ENCODE data around the gene NOS1.

Gene NOS1

DNA sequence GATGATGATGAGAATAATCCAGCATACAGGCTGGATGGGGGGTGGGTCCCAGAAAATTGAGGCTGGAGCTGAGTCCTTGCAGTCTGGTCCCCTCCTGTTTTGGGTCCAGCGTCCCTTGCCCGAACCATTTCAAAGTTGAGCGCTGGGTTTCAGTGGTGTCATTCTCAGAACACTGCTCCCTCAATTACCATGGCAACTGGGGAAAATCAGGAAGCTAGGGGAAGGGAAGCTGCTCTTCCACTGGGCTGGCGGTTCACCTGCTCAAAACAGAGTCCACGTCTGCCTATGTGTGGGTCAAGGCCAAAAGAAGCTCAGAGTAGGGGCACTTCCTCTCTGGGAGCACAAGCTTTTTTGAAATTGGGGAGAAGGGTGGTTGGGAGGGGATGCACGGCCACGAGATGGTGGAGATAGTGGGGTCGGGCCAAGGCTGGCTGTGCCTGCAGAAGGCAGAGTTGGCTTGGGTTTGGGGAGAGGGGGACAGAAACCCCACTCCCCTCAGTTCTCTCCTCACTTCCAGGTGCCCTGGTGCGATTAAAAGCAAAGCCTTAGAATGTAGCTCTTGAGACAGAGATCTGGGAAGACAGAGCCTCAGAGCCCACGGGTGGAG is 1.7 kb upstream of the NOS1 start:
- no peak for FAIRE-seq

GRCh38 chr12:117362391-117362790 is 965 bp upstream of the NOS1 start:
- no peak for FAIRE-seq

DNA sequence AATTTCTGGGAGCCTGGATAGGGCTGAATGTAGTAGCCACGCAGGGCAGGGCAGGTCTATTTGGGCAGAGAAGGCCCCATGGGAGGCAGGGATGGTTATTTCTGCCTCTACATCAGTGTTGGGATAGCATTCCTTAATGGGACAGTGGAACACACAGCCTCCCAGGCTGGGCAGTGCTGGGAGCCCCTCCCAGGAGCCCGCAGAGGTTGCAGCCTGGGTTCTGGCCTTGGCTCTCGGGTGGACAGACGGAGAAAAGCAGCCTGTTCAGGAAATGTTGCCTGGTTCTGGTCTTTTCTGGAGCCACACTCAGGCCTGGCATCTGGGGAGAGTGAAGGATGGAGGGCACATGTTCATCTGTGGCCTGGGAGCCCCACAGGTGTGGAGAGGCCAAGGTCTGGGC is 479 bp upstream of the NOS1 start:
- FAIRE-seq, result no peak

DNA sequence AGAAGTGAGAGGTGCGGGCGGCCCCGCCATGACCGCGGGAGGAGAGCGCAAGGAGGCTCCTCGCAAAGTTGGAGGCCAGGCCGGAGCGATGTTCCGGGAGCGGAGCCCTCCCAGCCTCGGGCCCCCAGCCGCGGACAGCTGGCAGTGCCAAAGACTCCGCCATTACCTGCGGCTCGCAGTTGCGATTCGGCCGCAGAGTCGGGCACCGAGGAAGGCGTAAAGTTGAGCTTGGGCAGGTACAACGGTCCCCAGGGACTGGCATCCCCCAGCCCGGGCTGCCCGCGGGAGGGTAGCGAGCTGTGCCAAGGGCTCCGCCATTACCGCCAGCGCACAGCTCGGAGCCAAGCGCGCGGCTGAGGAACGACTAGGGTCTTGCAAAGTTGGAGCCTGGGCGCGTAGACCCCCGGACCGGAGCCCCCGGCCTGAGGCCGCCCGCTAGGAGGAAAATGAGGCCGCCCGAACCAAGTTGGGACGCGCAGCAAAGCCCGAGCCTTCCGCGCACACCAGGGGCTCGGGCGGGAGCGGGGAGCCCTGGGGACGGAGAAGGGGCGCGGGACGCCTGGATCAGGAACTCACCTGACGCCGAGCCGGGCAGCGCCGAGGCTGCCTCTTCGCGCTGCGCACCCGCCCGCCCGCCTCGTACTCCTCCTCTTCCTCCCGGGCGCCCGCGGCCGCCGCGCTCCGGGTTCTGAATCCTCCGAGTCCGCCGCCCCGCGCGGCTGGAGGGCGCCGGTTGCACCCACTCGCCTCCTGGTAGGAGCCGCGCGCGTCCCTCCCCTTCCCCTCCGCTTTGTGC is 677 bp downstream of the NOS1 start:
- no peak for FAIRE-seq

GRCh38 chr12:117360222-117360550 is 1.2 kb downstream of the NOS1 start:
- no peak for FAIRE-seq

GRCh38 chr12:117359029-117359845 is 2.2 kb downstream of the NOS1 start:
- FAIRE-seq, result no peak

DNA sequence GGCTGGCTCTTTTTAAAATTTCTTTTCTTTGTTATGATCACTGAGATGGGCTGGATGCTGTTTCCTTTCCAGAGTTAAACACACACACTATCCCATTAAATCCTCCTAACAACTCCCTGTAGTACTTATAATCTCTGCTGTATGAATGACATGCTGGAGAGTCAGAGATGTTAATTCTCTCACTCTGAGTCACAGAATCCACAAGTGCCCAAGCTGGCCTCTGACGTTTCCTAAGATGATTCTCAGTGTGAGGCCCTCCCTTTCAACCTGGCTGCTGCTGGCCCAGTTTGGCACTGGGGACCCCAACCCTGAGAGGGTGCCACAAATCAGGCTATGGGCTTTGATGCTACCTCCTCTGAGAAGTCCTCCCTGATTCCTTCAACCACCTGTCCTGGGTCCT is 5.4 kb downstream of the NOS1 start:
- no peak for FAIRE-seq

DNA sequence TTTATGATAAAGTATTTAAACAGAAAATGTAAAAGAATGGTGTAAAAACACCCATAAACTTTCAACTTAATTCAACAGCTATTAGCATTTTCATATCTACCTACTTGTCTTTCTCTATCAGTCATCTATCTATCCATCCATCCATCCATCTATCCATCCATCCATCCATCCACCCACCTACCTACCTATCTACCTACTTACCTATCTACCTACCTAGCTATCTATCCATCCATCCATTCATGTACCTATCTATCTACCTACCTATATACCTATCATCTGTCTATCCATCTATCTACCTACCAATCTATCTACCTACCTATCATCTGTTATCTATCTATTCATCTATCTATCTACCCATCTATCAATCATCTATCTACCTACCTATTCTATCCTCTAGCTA is 8.5 kb downstream of the NOS1 start:
- FAIRE-seq, result no peak

- FAIRE-seq, result no peak
Observed at GRCh38 chr12:117352206-117352605, 9.2 kb downstream of the NOS1 start.

GRCh38 chr12:117350140-117350539 is 11.3 kb downstream of the NOS1 start:
- FAIRE-seq, result no peak

- FAIRE-seq, result no peak
Observed at GRCh38 chr12:117347588-117347987, 13.8 kb downstream of the NOS1 start.

DNA sequence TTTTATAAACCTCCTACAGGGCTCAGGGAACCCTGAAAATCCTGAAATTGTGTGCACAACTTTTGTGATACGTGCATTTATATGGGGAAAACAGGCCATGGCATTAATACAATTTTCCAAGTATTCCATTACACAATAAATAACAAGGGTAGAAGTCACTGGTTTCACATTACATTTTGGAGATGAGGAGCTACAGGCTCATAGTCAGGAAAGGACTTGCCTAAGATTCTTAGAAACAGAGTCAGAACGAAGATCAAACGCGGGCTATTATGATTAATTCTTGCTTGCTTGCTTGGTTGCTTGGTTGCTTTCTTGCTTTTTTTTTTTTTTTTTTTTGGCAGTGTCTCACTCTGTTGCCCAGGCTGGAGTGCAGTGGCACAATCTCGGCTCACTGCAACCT is 16.7 kb downstream of the NOS1 start:
- FAIRE-seq, result no peak

DNA sequence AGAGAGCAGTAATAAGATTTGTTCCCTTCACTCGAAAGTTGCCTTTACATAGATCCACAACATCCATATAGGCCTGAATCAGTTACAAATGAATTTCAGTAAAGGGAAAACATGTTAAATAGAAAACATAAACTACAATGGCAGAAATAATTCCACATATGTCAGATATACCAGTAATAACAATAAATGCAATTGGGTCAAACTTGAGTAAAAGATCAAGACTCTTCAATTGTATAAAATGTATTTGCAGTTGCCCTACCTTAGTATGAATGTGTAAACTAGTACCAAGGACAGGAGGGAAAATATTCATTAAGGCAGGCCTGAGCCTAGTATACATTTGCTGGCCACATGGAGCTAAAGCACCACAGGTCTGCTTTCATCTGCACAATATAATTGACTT is 17.6 kb downstream of the NOS1 start:
- no peak for FAIRE-seq

DNA sequence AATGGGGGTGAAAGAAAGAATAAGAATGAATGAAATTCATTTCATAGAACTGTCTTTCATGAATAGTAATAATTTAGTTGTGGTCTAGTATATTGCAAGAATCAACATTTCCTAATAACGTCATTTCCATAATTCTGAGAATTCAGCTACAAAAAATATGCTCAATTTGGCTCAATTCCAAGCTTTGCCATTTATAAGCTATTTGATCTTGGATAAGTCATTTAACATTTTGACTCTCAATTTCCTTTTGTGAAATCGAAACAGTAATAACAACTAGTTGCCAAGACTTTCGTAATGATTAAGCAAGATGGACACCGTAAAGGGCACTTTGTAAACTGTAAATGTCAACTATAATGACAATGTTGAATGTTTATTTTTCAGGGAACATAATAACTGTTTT is 18.1 kb downstream of the NOS1 start:
- no peak for FAIRE-seq

- FAIRE-seq, result no peak
Observed at GRCh38 chr12:117342682-117343081, 18.7 kb downstream of the NOS1 start.

GRCh38 chr12:117342247-117342646 is 19.2 kb downstream of the NOS1 start:
- FAIRE-seq, result no peak

DNA sequence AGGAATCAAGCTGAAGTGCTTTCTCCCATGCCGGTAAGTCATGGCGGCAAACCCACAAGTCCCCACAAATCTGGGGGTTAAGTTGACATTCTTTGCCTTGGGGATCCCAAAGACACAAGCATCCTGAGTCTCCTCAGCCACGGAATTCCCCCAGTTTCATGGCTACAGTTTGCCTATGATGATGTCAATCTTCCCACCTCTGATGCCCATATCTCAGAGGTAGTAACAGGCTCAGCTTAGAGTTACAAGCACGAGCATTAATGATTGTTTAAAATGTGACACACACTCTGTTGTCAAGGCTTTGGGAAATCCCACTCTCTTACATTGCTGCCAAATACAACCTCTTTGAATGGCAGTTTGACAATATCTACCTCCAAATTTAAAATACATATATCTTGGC is 22.3 kb downstream of the NOS1 start:
- no peak for FAIRE-seq

- FAIRE-seq, result no peak
Observed at GRCh38 chr12:117334855-117335587, 26.4 kb downstream of the NOS1 start.

GRCh38 chr12:117334051-117334450 is 27.4 kb downstream of the NOS1 start:
- FAIRE-seq, result no peak

- no peak for FAIRE-seq
Observed at GRCh38 chr12:117333331-117333881, 28.0 kb downstream of the NOS1 start.

DNA sequence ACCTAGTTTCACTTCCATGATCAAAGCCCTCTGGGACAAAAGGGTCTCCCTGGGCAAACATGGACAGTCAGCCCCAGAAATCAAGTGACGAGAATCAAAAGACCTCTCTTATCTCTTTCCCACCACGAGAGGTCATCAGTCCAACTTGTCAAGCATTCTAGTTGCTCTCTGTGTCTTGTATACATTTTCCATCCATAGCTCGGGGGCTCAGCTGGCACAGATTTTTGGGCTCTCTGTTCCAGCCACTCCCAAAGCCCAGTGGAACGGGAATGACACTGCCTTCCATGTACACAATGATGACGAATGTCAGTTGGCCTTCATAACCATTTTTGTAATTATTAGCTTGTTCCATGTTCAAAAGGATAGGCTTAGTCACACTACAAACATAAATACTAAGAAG is 29.7 kb downstream of the NOS1 start:
- FAIRE-seq, result no peak

GRCh38 chr12:117330441-117331113 is 30.8 kb downstream of the NOS1 start:
- FAIRE-seq, result no peak
